ENCODE results near the gene TASOR. TPM values are rescaled to one million over a fixed set of nuclear protein-coding genes. Genes with fewer than 3 reads are reported as not detected.
"Not testable (repeated sequence)": the region's sequence is repeated elsewhere in the genome, so short reads cannot be mapped to it uniquely, and the experiment has no call there.

The TASOR gene
- total and polyA plus RNA-seq, 10 donors = 27.6 to 123 (median 85.8) TPM

DNA sequence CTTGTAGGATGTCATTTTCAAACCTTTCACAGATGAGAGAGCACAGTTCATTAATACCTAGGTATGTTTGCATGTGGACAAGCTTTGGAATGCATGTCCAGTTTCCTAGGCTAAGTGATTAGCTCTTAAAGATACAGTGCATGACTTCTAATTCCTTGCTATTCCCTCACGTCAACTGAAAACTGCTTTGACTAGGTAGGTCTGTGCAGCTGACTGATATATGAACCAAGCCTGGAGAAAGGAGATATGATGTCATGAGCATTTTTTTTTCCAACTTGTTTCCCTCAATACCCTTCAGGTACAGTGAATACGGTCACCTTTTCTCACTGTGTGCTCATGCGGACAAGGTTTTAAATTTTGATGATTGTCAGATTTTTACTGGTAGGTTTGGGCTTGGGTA, 41.6 kb upstream of the TASOR start:
- Histone ChIP-seq H3K27ac (peak overlapping the region in 5 of 8 donors; percentile 42 to 74 (median 63)), H3K36me3 (peaks cover 0 to 70% (median 38%) of the 10 kb centered on the region in 6 donors), H3K27me3 (replicated peaks in 1 of 7) (no peaks in the 10 kb centered on the region), H3K4me1 (peaks cover 0 to 28% (median 8%) of the 10 kb centered on the region in 6 donors), H3K4me3 (no peak overlapping the region), H3K9me3 (no peaks in the 10 kb centered on the region)
- TF ChIP-seq POLR2A (IDR thresholded peaks at IDR 0.05) (no peak), POLR2AphosphoS5 (IDR thresholded peaks at IDR 0.05) (no peak)
- TF ChIP-seq, protein P1, sequence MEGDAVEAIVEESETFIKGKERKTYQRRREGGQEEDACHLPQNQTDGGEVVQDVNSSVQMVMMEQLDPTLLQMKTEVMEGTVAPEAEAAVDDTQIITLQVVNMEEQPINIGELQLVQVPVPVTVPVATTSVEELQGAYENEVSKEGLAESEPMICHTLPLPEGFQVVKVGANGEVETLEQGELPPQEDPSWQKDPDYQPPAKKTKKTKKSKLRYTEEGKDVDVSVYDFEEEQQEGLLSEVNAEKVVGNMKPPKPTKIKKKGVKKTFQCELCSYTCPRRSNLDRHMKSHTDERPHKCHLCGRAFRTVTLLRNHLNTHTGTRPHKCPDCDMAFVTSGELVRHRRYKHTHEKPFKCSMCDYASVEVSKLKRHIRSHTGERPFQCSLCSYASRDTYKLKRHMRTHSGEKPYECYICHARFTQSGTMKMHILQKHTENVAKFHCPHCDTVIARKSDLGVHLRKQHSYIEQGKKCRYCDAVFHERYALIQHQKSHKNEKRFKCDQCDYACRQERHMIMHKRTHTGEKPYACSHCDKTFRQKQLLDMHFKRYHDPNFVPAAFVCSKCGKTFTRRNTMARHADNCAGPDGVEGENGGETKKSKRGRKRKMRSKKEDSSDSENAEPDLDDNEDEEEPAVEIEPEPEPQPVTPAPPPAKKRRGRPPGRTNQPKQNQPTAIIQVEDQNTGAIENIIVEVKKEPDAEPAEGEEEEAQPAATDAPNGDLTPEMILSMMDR (IDR thresholded peaks at IDR 0.05 in 8 of 11, conservative IDR thresholded peaks at IDR 0.05 in 3 of 11) = no peak
- 89 to 97% (median 93%) methylated on average over 3 of the region's 3 CpGs for WGBS, 5 donors
- intact Hi-C loops (cut with DNase I; ENCODE audit: low total_unique reads) = no loop called here
- no peak for DNase-seq

DNA sequence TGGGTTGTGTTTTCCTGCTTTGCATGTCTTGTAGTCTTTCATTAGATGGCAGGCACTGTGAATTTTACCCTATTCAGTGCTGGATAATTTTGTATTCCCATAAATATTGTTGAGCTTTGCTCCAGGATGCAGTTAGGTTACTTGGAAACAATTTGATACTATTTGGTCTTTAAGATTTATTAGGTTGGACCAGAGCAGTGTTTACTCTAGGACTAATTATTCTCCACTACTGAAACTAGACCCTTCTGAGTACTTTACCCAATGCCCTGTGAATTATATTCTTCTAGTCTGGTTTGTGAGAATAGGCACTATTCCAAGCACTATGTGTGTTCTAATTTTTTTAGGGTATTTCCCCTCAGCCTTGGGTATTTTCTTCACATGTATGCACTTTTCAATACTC, 37.8 kb upstream of the TASOR start:
- no peak overlapping the region for H3K27ac ChIP-seq
- peaks cover 0 to 31% (median 5%) of the 10 kb centered on the region in 6 donors for H3K36me3 ChIP-seq
- intact Hi-C loops (cut with DNase I; ENCODE audit: low total_unique reads) = no loop called here

DNA sequence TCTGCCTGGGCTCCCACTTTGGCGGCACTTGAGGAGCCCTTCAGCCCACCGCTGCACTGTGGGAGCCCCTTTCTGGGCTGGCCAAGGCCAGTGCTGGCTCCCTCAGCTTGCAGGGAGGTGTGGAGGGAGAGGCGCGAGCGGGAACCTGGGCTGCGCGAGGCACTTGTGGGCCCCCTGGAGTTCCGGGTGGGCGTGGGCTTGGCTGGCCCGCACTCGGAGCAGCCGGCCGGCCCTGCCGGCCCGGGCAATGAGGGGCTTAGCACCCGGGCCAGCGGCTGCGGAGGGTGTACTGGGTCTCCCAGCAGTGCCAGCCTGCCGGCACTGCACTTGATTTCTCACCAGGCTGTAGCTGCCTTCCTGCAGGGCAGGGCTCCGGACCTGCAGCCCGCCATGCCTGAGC, 35.7 kb upstream of the TASOR start:
- H3K4me1 ChIP-seq; H3K4me3 ChIP-seq; H3K27me3 ChIP-seq (replicated peaks in 1 of 7); H3K27ac ChIP-seq; intact Hi-C loops (cut with DNase I; ENCODE audit: low total_unique reads); DNase-seq: not testable (repeated sequence)
- 93 to 100% (median 97%) methylated on average over 5 to 21 of the region's 21 CpGs for WGBS, 5 donors
- Histone ChIP-seq H3K9me3 (peaks cover 0 to 14% (median 7%) of the 10 kb centered on the region in 8 donors), H3K36me3 (peaks cover 0 to 14% (median 3%) of the 10 kb centered on the region in 6 donors)

More for the DNA sequence above, 37.8 kb upstream of the TASOR start:
- no peak overlapping the region for H3K4me3 ChIP-seq
- TF ChIP-seq POLR2AphosphoS5 (IDR thresholded peaks at IDR 0.05) = no peak
- peaks cover 0 to 4% (median 0%) of the 10 kb centered on the region in 8 donors for H3K9me3 ChIP-seq
- no peak for DNase-seq
- H3K4me1 ChIP-seq = peaks cover 0 to 17% (median 5%) of the 10 kb centered on the region in 6 donors
- H3K27me3 ChIP-seq (replicated peaks in 1 of 7) = no peaks in the 10 kb centered on the region

- no peak overlapping the region for H3K4me3 ChIP-seq
- TF ChIP-seq, protein P1 (IDR thresholded peaks at IDR 0.05 in 8 of 11, conservative IDR thresholded peaks at IDR 0.05 in 3 of 11) = no peak
- no peak for TF ChIP-seq POLR2AphosphoS5 (IDR thresholded peaks at IDR 0.05)
- no peak for TF ChIP-seq POLR2A (IDR thresholded peaks at IDR 0.05)
- peaks cover 0 to 14% (median 7%) of the 10 kb centered on the region in 8 donors for H3K9me3 ChIP-seq
- no peaks in the 10 kb centered on the region for H3K36me3 ChIP-seq
- 86 to 100% (median 92%) methylated on average over 1 to 2 of the region's 2 CpGs for WGBS, 5 donors
- no peak overlapping the region for H3K27ac ChIP-seq
- no peaks in the 10 kb centered on the region for H3K4me1 ChIP-seq
- intact Hi-C loops (cut with DNase I; ENCODE audit: low total_unique reads) = no loop called here
- no peaks in the 10 kb centered on the region for H3K27me3 ChIP-seq (replicated peaks in 1 of 7)
- DNase-seq = no peak
These were observed 28.3 kb upstream of the TASOR start for GRCh38 chr3:56711344-56711743.

GRCh38 chr3:56707412-56707811, 24.3 kb upstream of the TASOR start:
- not testable (repeated sequence) for H3K4me3 ChIP-seq; H3K9me3 ChIP-seq; H3K36me3 ChIP-seq; H3K27ac ChIP-seq; H3K27me3 ChIP-seq (replicated peaks in 1 of 7)
- WGBS, 5 donors = 89 to 97% (median 93%) methylated on average over 5 to 6 of the region's 6 CpGs
- intact Hi-C loops (cut with DNase I; ENCODE audit: low total_unique reads) = loop anchor here (5.0 kb wide), 1 partner anchor 95 kb away; the partner anchor contains the start of gene ARHGEF3
- H3K4me1 ChIP-seq = peaks cover 0 to 17% (median 9%) of the 10 kb centered on the region in 6 donors
- TF ChIP-seq, protein P1 (IDR thresholded peaks at IDR 0.05 in 8 of 11, conservative IDR thresholded peaks at IDR 0.05 in 3 of 11) = peak in 2 of 11 experiments; percentile 12 to 21
- DNase-seq = peak; percentile 76

Measured in spleen (tissue), 11 donors.